Breast epithelium (tissue), 3 donors: ENCODE data around the gene AFAP1L1.

Experiments
- CTCF ChIP-seq, 3 donors: fragments of 450-650 bp; IDR thresholded peaks; one replicate each; pipeline ENCODE4 v1.5.1; 2016 to 2017; ENCODE audit warnings: antibody characterized with exemption in 3 of 3, mild to moderate bottlenecking in 3 of 3, moderate library complexity in 3 of 3
- POLR2A ChIP-seq: fragments of 450-650 bp; IDR thresholded peaks from one replicate; pipeline ENCODE4 v1.6.1; 2016; ENCODE audit warnings: antibody characterized with exemption, mild to moderate bottlenecking, moderate library complexity
- POLR2AphosphoS5 ChIP-seq, 3 donors: sonication (generic); formaldehyde crosslinking; IDR thresholded peaks; one replicate each; pipeline ENCODE4 v1.6.1; 2017; ENCODE audit warnings: antibody characterized with exemption in 3 of 3

GRCh38 chr5:149381261-149381985 is 109.8 kb downstream of the AFAP1L1 start:
- TF ChIP-seq POLR2A, result no peak
- TF ChIP-seq CTCF (IDR thresholded peaks at IDR 0.05), result no peak
- no peak for TF ChIP-seq POLR2AphosphoS5 (IDR thresholded peaks at IDR 0.05)
